HepG2 (cell line): ENCODE measurements around the gene GPR137. TPM values are rescaled to one million over a fixed set of nuclear protein-coding genes. Genes with fewer than 3 reads are reported as not detected.

ENCODE experiments used
- AFF4 ChIP-seq: sonication (generic); formaldehyde crosslinking; IDR thresholded peaks from 2 replicates; pipeline ENCODE4 v1.4.0; 2020; ENCODE audit warnings: missing genetic modification reagents
- CEBPZ ChIP-seq: IDR thresholded peaks from 2 replicates; pipeline ENCODE4 v1.6.1; 2012; ENCODE audit warnings: low read length, improper control_type of control experiment
- HCFC1 ChIP-seq: fragments of 150-350 bp; IDR thresholded peaks from 2 replicates; pipeline ENCODE4 v1.6.1; 2014; ENCODE audit warnings: low read depth, low read length
- HES4 ChIP-seq: sonication (generic); formaldehyde crosslinking; IDR thresholded peaks from 2 replicates; pipeline ENCODE4 v1.9.0; 2021; ENCODE audit warnings: mild to moderate bottlenecking, missing genetic modification reagents, borderline replicate concordance
- HNF4A ChIP-seq: sonication (generic); formaldehyde crosslinking; IDR thresholded peaks from 2 replicates; pipeline ENCODE4 v1.4.0; 2020; ENCODE audit warnings: missing genetic modification reagents
- KAT8 ChIP-seq: IDR thresholded peaks from 2 replicates; pipeline ENCODE4 v1.6.1; 2016; ENCODE audit warnings: missing genetic modification reagents, missing compliant biosample characterization
- MLXIP ChIP-seq: sonication (generic); formaldehyde crosslinking; IDR thresholded peaks from 2 replicates; pipeline ENCODE4 v1.9.0; 2021; ENCODE audit warnings: missing genetic modification reagents, borderline replicate concordance
- RAD21 ChIP-seq: fragments of 450-650 bp; formaldehyde crosslinking; IDR thresholded peaks from 2 replicates; pipeline ENCODE4 v1.5.0; 2020; ENCODE audit warnings: mild to moderate bottlenecking
- RBFOX2 ChIP-seq: fragments of 200-400 bp; formaldehyde crosslinking; IDR thresholded peaks from 2 replicates; pipeline ENCODE4 v1.6.1; 2017; ENCODE audit warnings: low read depth, mild to moderate bottlenecking, low read length
- RFX1 ChIP-seq: fragments of 450-650 bp; IDR thresholded peaks from 2 replicates; pipeline ENCODE4 v1.6.1; 2017
- SIN3A ChIP-seq: IDR thresholded peaks from 2 replicates; pipeline ENCODE4 v1.6.1; 2011; ENCODE audit warnings: low read depth, mild to moderate bottlenecking, control low read depth, low read length, borderline replicate concordance
- ZNF12 ChIP-seq: sonication (generic); formaldehyde crosslinking; IDR thresholded peaks from 2 replicates; pipeline ENCODE4 v1.5.0; 2020; ENCODE audit warnings: missing genetic modification reagents
- ZNF282 ChIP-seq: fragments of 450-650 bp; IDR thresholded peaks from 2 replicates; pipeline ENCODE4 v1.6.1; 2018; ENCODE audit not compliant: partially characterized antibody
- ZNF746 ChIP-seq: sonication (generic); formaldehyde crosslinking; IDR thresholded peaks from 2 replicates; pipeline ENCODE4 v1.8.0; 2022; ENCODE audit warnings: mild to moderate bottlenecking, missing genetic modification reagents
- ZZZ3 ChIP-seq: sonication (generic); formaldehyde crosslinking; IDR thresholded peaks from 2 replicates; pipeline ENCODE4 v1.4.0; 2020; ENCODE audit warnings: missing genetic modification reagents, mild to moderate bottlenecking, borderline replicate concordance
- polyA plus RNA-seq, 8 experiments: library from polyadenylated mRNA; depleted of rRNA in 3 of 8; stranded (reverse) in 7 of 8; unstranded in 1 of 8; fragments of >200 nt; fragmentation: Illumina TruSeq in 4 of 8; extraction: Trizol in 4 of 8; gene quantifications; 2 replicates each; pipeline versions ENCODE4 v1.2.1 to v1.2.3, GENCODE V29; 2011 to 2016; ENCODE audit warnings: low read depth in 4 of 8, missing spikeins in 1 of 8, mixed read lengths in 1 of 8; ENCODE audit not compliant: insufficient read depth in 1 of 8
- total RNA-seq, 5 experiments: library from RNA; depleted of rRNA; stranded (reverse); fragments of >200 nt; fragmentation: Illumina TruSeq; extraction: Trizol; gene quantifications; 2 replicates each; pipeline ENCODE4 v1.2.3, GENCODE V29; 2016; ENCODE audit warnings: low read depth in 1 of 5
- TF ChIP-seq, protein P1 (sequence below): sonication (generic); formaldehyde crosslinking; IDR thresholded peaks from 2 replicates; pipeline ENCODE4 v1.8.1; 2023; ENCODE audit warnings: mild to moderate bottlenecking, inconsistent platforms, moderate library complexity, missing genetic modification reagents, borderline replicate concordance

The GPR137 gene
- total and polyA plus RNA-seq, 2 of the 13 experiments (the other 11 are each of a cell fraction or from before 2014, with no cell fraction given): 8.5 to 13.2 TPM

DNA sequence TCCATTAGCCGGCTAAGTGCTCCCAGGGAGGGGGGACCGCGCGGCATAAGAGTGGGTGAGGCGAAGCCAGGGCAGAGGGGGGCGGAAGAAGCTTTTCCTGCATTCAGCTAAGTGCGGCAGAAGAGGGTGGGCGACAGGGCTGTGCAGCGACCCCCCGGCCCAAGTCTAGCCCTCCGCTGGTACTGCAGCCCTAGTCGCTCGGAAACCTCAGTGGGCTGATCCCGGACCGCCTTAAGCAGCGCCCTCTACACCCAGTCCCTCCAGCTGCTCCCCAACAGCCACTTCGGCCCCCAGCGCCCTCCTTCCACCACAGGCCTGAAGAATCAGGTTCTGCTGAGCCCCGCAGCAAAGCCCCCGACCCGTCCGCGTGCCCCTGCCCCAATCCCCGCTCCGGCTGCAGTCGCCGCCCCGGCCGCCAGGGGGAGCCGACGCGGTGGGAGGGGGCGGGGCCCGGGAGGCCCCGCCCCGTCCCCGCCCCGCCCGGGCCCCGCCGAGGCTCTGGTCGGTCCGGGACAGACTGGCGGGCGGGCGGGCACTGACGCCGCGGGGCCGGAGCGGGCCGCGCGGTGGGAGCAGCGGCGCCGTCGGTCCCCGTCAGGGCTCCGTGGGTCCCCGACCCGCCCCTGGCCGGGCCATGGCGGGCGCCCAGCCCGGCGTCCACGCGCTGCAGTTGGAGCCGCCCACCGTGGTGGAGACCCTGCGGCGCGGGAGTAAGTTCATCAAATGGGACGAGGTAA, 34.5 kb upstream of the GPR137 start, which contains the start of gene PLCB3 (continued):
- TF ChIP-seq AFF4 (CRISPR knock-in tag): no peak
- 0 out of 2 replicates have a peak, but pooled peaks have one; percentile 2 for TF ChIP-seq KAT8 (CRISPR knock-in tag)
- no peak for TF ChIP-seq HNF4A
- no peak for TF ChIP-seq ZNF282
- no peak for TF ChIP-seq MLXIP
- TF ChIP-seq RBFOX2: peak; percentile 60
- TF ChIP-seq CEBPZ: no peak
- TF ChIP-seq HCFC1: no peak
- TF ChIP-seq RAD21 (CRISPR knock-in tag): peak; percentile 48; the same call in 1 of the 2 replicates
- no peak for TF ChIP-seq ZNF12 (CRISPR knock-in tag)
- TF ChIP-seq RFX1: no peak
- TF ChIP-seq ZZZ3 (CRISPR knock-in tag): no peak
- TF ChIP-seq SIN3A: peak; percentile 19; the same call in 1 of the 2 replicates
- TF ChIP-seq HES4 (CRISPR knock-in tag): no peak
- no peak for TF ChIP-seq ZNF746 (CRISPR knock-in tag)
- TF ChIP-seq, protein P1, sequence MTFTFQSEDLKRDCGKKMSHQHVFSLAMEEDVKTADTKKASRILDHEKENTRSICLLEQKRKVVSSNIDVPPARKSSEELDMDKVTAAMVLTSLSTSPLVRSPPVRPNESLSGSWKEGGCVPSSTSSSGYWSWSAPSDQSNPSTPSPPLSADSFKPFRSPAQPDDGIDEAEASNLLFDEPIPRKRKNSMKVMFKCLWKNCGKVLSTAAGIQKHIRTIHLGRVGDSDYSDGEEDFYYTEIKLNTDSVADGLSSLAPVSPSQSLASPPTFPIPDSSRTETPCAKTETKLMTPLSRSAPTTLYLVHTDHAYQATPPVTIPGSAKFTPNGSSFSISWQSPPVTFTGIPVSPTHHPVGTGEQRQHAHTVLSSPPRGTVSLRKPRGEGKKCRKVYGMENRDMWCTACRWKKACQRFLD: no peak
